Measurements from ENCODE around the gene EEF1A1.
A peak's percentile ranks its signal among the peaks of the same experiment; 100 is the strongest.

Gene EEF1A1

DNA sequence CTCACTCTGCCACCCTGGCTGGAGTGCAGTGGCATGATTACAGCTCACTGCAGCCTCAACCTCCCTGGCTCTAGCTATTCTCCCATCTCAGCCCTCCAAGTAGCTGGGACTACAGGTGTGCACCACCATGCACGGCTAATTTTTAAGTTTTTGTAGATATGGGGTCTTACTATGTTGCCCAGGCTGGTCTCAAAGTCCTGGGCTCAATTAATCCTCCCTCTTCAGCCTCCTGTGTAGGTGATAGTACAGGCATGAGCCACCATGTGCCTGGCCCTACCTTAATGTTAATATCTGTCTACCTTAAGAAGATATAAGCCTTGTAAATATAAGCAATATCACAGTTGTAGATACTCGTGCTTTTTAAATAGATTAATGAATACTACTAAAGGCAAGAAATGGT is 16.7 kb downstream of the EEF1A1 start:
- no peak for DNase-seq

- DNase-seq, result no peak
Observed at GRCh38 chr6:73503027-73503772, 17.6 kb downstream of the EEF1A1 start.

DNA sequence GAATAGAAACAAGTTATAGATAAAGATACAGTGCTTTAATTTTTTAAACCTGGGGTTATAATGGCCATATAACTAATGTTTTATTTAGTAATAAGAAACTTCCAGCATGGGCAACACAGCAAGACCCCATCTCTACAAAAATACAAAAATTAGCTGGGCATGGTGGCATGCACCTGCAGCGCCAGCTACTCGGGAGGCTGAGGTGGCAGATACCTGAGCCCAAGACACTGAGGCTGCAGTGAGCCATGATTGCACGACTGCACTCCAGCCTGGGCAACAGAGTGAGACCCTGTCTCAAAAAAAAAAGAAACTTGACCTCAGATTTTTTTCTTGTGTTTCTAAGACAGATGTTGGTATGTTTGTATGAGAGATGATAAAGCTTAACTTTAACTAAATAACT is 22.9 kb downstream of the EEF1A1 start:
- DNase-seq, result no peak

DNA sequence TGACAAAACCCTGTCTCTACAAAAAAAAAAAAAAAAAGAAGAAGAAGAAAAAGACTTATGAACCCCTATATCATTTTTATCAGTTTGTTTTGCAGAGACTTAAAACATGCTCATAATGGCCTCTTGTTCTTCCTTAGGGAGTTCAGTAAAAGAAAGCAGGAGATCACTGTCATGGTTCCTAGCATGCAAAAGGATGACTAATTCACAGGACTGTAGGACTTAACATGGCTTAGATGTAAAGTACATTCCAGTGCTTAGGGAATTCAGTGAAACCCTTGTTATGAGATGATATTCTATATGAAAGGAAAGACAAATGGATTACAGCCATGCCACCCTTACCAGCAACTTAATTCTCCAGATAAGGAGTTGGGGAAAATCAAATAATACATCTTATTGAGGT is 29.5 kb downstream of the EEF1A1 start:
- DNase-seq, result no peak

DNA sequence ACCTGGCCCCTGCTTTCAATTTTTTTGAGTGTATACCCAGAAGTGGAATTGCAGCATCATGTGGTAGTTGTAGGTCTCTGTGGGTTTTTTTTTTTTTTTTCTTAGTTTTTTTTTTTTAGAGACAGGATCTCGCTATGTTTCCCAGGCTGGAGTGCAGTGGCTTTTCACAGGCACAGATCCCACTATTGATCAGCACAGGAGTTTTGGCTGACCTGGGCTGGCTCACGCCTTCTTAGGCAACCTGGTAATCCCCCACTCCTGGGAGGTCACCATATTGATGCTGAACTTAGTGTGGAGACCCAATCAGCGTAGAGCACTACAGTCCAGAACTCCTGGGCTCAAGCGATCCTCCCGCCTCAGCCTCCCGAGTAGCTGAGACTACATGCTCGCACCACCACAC is 33.4 kb downstream of the EEF1A1 start:
- no peak for DNase-seq

GRCh38 chr6:73484438-73484837 is 36.4 kb downstream of the EEF1A1 start:
- DNase-seq, result no peak

DNA sequence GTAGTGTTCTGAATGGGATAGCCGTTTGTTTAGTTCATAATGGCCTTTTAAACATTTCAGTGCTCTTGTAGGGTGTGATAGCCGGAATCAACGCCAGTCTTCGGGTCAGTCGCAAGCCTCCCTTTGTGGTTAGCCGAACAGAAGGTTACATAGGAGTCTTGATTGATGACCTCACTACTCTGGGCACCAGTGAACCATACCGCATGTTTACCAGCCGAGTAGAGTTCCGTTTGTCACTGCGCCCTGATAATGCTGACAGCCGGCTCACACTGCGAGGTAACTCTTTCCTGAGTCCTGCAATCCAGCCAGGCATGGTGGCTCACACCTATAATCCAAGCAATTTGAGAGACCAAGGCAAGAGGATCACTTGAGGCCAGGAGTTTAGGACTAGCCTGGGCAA is 38.9 kb downstream of the EEF1A1 start:
- DNase-seq, result no peak

- DNase-seq, result no peak
Observed at GRCh38 chr6:73477407-73477806, 43.4 kb downstream of the EEF1A1 start.

DNA sequence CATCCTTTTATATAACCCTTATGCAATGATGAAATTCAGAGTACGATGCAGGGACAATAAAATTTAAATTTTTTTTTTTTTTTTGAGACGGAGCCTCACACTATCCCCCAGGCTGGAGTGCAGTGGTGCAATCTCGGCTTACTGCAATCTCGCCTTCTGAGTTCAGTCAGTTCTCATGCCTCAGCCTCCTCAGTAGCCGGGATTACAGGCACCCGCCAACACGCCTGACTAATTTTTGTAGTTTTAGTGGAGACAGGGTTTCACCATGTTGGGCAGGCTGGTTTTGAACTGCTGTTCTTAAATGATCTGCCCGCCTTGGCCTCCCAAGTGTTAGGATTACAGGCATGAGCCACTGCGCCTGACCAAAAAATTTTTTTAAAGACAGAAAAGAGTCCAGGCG is 44.1 kb downstream of the EEF1A1 start:
- DNase-seq, result peak; percentile 18 to 43

DNA sequence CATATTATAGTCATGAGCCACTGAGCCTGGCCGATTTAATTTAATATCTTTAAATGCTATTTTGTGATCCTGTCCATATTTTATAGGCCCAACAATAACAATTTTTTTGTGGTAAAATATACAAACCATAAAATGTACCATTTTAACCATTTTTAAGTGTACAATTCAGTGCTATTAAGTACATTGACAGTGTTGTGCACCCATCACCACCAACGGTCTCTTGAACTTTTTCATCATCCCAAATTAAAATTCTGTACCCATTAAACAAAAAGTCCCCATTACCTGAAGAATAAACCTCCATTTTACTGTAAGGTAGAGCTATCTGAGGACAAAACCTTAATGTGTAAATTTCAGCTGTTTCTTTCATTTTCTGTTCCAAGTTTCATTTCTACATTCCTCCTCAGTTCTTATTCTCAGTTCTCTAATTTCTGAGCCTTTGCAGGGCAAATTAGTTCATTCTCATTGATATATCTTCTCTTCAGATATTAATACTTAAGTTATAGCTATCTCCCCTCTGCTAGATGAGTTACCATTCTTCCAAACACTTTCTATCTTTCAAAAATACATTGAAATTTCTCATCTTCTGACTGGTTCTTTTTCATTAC is 49.0 kb downstream of the EEF1A1 start:
- no peak for DNase-seq
